GM19023 (cell line): ENCODE results near the gene TMEM86A.

Experiments
- ATAC-seq: cut with Tn5 transposase; IDR thresholded peaks from one replicate; pipeline ENCODE4 v1.9.1; 2021; ENCODE audit warnings: mild to moderate bottlenecking, moderate library complexity; ENCODE audit not compliant: unreplicated experiment

Gene TMEM86A

DNA sequence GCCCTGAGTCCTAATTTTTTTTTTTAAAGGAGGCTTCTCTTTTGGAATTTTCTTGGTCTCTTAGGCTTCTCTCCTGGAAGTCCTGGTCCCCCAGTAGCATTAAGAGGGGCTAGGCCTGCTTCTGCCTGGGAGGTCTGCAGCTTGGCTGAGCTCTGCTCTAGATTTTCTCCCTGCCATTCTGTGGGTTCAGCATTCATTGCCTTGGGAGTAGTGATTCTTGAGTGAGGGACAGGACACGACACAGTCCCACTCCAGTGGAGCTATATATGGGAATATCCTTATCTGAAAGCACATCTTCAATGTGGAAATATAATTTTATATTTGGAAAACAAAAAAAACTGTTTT lies 23.7 kb downstream of the TMEM86A start:
- no peak for ATAC-seq

DNA sequence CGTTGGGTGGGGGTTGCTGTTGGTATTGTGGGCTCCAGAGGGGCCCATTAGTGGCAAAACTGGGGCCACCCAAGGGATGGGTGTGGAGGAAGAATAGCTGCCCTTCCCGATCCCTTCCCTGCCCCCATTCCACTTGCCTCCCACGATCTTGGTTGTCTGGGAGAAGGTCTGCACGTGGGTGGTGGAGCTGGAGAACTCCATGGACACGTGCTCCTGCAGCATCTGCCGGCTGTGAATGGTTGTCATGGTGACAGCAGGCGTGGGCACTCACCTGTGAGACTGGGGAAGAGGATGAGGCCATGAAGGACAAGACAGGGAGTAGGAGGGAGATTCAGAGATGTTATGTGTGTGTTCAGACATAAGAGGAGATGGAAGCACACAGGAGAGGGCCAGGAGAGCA lies 25.4 kb downstream of the TMEM86A start:
- no peak for ATAC-seq

DNA sequence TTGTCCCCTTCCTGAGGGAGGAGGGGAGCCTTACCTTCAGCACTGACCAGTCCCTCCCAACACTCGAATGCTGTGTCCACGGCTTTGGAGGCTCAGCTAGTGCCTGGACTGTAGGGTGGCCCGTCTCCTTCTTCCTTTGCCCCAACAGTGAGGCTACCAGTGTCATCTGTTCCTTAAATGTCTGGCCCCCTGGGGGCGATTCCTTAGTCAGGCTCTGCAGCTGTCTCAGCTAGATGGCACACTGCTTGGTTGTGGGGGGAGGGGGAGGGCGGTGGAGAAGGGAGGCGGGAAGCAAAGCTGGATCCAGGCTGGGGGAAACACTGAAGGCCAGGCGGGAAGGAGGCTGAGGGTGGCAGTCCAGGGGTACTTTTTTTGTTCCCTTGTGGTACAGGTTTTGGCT lies 27.5 kb downstream of the TMEM86A start, which contains the start of gene IGSF22:
TSS of gene IGSF22 (minus strand) at position 149 of the 400 bp plus-strand sequence. CDS start 1,952 bp downstream, outside the sequence.
- no peak for ATAC-seq

DNA sequence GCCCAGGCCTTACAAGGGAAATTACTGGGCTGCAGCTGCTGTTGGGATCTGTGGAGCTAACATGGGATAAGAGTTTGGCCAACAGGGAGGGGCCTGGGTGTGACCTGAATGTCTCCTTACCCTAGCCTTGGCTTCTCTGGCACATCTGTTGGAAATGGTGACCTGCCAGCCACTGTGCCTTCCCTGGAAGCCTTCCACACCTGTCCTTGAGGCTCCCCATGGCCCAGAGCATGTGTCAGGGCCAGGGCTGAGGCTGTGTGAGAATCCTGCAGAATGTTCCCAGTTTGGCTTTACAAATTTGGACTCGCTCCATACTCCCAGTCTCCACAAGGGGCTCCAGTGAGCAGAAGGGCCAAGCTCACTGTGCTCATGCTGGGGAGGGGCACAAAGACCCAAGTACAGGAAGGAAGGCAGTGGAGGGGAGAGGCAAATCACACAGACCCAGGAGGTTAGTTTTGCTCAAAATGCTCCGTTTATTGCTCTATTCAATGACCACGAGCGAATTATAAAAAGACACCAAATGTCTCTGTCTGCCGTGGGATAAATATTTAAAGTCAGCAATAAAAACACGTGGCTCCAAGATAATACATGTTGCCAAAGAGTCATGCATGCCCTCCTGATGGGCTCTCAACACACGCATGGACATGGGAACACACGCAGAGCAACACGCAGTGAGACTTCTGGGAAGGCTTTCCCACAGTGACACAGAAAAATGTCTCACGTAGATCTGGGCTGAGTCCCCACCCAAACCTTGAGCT lies 29.1 kb downstream of the TMEM86A start:
- ATAC-seq, result no peak

DNA sequence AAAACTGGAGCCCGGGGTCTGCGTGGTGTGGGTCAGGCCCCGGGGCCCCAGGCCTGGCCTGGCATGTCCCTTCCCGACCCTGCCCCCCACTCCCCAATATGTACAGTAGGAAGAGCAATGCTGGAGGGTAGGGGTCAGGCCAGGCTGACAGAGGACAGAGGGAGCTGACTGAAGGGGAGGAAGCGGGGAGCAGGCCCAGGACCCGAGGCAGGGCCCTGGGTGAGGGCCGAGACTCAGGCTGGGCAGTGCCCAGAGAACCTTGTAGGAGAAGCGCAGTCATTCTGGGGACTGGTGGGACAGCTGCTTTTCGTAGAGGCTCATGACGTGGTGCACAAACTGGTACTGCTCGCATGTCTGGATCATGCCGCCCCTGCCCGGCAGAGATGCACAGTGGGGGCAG lies 30.1 kb downstream of the TMEM86A start:
- ATAC-seq, result no peak

DNA sequence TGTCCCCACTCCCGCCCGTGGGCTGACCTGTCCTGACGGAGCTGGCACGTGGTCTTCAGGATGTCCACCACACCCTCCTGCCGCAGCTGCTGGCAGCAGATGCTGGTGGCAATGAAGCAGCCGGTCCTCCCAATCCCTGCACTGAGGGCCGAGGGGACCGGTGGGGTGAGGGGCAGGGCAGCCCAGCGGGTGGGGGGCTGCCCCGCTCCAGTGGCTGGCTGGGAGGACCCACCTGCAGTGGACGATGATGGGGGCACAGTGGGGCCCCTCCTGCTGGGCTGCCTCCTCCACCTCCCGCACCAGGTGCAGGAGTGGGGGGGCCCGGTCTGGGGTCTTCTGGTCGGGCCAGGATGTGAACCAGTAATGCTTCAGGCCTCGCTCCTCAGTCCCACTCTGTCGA lies 30.8 kb downstream of the TMEM86A start:
- no peak for ATAC-seq

DNA sequence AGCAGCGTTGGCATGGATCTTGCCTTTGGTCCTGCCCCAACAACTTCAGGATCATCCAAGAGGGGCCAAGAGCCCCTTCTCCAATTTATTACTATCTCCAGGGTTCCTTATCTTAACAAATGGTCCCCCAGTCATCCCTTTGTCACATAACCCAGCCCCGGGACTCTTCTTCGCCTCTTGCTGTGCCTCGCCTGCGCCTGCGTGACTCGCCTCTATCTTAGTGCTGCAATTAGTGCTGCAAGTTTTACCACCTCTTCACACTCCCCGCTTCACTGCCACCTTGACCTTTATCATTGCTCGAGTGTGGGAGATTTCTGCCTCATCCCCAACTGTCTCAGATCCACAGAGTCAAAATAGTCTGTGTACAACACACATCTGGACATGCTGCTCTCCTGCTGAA lies 31.4 kb downstream of the TMEM86A start:
- ATAC-seq, result no peak

DNA sequence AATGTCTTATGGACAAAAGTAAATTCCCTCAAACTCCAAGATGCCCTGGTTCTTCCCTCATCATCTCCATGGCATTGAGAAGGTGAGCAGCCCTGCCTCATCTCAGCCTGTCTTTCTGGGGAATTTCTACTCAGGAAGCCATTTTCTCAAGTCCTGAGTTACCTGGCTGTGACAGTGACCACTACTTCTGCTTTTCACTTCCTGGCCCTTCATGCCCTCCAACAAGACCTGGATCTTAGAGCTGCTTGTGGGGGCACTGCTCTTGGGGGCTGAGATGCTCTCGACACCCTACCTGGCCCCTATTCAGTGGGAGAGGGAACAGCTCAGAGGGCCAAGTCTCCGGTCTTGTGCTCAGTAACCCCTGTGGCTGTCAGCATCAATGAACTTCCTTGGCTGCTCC lies 32.9 kb downstream of the TMEM86A start:
- no peak for ATAC-seq

DNA sequence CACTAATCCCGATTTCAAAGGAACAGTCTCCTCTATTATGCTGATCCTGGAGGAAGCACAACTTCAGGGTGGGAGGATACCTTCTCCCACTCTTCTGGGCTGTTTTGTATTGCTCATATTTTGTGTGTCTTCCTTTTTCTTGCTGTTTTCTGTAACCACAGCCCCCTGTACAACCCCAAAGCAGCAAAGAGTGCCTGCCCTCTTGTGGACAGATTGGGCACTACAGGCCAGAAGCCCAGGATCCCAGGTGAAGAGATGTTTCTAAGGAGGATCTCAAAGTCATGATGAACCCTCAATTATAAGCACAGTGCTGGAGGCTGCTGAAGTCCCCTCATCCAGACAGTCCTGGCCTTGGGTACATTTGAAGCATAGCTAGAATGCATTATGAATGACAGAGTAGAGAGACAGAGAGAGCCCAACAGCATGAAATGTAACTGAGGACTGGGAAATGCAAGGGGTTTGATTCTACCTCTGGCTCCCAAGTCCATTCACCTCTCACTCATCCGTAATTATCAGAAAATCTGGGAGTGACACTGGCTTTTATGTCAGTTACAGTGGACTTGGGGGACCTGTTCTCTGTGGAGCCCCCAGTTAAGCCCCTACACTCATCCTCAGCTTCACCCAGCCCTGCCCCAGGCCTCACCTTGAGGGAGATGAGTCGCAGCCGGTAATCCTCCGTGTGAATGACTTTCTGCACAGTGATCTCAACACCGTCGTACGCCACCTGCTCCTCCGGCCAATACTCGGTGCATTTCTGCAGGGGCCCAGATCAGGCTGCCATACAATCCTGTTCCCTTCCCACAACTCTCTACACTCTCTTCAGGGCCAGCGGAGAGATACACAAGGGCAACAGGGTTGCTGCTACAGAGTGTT lies 33.6 kb downstream of the TMEM86A start:
- peak; percentile 63 for ATAC-seq

DNA sequence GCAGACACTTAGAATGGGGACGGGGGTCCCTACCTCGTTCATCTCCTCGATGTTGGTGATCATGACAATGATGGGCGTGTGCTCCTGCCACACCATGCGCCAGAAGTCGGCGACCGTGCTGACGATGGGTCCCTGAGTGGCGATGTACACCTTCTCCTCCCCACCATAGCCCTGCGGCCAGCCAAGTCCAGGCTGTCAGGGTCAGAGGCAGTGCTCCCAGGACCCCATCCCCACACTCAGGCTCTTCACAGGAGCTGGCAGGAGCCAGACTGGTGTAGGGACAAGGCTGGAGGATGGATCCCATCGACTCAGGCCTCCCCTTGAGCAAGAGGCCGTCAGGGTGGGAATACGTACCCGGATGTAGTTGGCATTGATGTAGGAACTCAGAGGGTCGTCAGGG lies 34.6 kb downstream of the TMEM86A start:
- ATAC-seq, result no peak

DNA sequence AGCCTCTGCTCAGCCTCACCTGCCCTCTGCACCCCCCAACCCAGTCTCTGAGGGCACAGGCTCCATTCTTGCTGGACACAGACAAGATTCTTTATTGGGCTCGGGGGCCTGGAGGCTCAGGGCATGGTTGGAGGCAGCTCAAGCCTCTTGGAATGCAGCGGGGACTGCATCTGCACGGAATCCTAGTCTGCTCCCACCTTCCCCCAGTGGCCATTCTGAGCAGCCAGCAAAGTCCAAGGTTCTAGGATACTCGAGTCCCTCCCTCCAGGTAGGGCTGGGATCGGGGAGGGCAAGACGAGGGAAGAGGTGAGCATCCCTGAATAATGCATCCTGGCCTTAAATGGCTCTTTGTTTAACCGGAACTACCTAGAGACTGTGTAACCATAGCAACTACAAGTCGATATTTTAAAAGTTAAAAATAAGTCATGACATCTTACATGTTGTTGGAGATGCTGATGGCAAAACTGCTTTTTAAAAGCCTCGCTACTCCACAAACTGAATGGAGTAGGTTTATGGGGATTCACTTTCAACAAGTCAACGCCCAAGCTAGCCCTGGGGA lies 38.1 kb downstream of the TMEM86A start:
- ATAC-seq, result no peak

DNA sequence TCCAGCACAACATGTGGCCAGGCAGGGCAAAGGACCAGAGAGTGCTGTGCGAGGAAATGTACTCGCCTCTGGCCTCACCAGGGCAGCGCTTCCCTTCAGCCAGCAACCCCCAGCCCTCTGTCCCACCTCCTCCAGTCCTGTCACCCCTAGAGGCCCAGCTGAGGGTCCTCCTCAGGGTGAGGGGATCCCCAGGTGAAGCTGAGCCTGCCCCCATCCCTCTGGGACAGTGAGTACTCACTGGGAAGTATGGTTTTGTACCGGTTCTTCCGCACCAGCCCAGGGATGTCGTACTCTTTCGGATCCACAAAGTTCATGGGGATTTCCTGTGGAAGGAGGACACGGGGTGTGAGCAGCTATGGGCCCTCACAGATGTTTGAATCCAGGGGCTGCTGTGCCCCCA lies 39.1 kb downstream of the TMEM86A start:
- ATAC-seq, result no peak

DNA sequence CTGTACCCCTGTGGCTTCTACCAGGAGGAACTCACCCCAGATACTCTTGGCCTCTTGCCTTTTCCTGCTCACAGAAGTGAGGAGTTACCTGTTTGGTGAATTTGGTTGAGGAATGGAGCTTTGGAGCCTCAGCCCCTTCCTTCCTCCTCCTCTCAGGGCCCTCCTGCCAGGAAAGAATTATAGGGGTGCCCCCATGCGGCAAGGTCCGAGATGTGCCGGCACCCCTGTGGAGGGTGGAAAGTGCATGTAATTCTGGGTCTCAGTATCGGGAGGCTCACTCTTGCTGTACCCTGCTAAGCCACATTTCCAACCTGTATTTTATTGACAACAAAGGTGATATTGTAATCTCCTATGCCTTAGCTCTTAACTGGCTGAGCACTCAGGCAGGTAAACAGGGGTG lies 41.1 kb downstream of the TMEM86A start:
- no peak for ATAC-seq

DNA sequence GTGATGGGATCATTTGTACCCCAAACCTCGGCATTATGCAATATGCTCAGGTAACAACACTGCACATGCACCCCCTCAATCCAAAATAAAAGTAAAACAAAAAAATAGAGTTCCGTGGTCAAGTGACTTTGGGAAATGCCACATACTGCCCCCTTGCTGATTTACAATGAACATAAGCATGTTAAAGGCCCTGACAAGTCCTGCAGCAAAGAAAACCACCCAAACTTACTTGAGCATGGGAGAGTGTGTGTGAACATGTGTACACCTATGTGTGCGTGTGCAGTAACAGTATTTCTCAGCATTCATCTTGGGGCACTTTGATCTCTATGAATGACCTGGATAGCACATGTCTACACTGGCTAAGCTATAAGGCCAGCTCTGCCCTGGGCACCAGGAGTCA lies 43.2 kb downstream of the TMEM86A start:
- ATAC-seq, result no peak

DNA sequence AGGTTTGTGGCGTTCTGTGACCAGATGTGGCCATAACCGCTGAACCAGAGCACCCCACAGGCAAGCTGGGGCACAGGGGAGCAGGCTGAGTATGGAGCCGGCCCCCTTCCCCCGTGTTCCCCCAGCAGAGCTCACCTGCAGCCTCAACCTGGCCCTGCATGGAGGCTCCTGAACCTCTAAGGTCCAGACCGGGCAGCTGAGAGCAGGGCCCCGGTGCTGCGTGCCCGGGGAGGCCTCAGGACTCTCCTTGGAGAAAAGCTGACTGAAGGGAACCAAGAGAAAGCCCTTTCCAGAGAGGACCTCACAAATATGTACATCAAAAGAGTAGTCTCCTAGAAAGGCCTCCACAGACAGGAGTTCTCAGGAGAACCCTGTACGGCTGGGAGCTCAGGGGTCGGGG lies 44.8 kb downstream of the TMEM86A start:
- ATAC-seq, result no peak

DNA sequence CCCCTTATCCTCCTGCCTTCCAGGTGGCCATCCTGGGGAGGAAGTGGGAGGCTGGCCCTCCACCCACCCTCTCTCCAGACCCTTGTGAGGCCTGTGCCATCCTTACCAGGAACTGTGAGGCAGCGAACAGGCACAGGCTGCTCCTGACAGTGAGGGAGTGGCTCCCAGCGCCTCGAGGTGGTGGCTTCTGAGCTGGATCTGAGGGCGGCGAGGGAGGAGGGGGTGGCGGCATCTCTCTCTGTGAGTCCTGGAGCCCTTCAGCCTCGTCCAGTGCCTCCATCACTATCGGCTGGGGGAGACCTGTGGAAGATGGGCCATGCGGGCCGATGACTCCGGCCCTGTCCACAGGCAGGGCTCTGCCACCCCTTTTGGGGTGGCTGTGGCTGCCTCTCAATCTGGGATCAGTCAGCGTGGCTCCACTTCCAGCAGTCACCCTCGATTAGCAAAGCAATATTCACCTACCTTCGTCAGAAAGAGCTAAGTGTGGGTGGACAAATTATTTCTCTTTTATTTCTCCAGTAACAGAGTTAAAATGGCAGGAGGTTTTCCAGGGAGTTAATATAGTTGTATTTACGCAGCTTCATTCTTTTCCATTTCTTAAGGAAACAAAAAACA lies 45.4 kb downstream of the TMEM86A start:
- no peak for ATAC-seq

DNA sequence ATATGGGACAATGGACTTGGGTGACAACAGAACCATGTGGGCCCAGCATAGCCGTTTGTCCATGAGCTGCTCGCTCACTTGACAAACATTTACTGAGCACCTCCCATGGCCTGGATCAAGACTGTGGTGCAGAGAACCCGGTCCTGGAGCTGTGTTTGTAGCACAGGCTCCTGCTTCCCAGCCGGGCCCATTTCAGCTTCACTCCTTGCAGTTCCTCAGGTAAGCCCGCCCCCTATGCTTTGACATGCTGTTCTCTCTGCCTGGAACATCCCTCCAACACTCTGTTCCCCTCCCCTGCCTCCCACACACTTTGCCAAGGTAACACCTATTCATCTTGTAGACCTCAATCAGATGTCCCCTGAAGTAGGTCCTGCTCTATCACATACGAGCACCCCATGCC lies 46.7 kb downstream of the TMEM86A start:
- no peak for ATAC-seq

DNA sequence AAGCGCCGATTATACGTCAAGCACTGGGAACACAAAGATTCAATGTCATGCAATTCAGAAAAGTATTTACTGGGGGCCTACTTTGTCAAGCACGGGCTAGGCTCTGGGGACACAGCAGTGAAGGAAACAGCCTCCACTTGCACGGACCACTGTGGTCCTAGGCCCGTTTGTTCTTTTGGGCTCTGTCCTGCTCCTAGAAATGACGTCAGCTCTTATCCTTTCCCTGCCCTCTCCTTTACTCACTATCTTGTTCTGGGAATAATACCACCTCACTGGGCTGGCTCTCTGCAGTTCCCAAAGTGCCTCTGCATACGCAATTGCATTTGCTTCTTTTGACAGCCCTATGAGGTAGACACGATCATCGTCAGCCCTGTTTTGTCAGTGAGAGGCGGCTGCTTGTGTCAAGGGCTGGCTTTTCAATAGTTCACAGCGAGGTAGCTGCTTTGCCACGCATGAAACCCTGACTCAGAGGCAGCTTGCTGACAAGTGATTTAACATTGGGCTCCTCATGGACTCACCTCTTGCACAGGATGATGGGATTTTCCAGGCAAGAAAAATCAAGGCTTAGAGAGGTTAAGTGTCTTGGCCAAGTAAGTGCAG lies 50.3 kb downstream of the TMEM86A start:
- ATAC-seq, result no peak

DNA sequence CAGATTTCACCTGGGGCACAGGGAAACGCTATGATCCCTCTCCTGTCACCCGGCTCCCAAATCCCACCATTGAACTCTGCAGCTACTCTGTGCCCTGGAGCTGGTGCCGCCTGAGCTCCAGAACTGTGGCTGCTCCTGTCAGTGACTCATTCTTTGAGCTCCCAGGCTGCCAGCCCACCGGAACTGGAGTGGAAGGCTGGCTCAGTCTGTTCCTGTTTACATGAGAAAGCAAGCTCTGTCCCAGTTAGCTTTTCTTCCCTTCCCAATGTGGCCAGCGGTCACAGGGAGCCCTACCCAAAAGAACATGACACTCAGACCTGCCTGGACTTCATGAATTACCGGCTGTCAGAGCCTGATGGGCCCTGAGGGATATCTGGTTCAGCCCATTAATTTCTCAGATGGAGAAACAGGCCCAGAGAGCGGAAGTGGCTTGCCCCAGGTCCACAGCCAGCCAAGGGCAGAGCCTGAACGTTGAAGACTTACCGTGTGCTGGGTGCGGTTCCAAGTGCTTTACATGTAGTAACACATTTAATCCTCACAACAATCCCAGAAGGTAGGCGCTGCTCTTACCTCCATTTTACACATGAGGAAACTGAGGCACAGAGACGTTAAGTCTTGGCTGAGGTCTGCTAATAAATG lies 51.2 kb downstream of the TMEM86A start:
- no peak for ATAC-seq

DNA sequence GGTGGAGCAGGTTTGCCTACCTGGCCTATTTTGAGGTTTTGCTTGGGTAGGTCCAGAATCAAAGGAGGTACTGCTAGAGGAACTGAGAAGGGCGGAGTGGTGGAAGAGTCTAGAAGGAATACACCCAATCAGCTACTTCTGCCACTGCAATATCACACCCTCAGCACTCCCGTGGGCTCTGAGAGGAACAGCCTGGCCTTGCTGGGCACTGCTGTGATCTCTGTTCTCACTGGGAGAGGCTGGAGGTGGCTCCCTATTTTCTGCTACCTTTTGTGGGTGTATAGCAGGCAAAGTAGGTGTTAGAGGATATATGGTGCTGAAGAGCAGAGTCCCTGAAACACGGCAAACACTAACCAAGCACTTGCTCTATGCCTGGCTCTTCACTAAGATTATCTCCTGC lies 52.4 kb downstream of the TMEM86A start:
- no peak for ATAC-seq

DNA sequence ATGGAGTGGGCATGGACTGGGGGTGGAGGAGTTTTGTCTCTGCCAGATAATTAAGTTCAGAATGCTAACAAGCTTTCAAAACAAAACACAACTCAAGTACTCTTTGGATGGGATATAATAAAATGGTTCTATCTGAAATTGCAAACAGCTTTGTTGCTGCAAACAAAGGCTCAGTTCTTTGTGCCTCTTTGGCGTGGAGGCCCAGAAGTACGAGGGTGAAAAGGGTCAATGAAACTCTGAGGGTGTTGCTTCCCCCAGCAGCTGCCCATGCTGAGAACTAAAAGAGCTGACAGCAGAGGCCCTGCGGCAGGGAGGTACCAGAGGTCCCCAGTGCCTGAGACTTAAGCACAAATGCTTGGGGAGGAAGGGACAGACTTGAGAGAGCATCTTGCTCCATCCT lies 53.9 kb downstream of the TMEM86A start:
- ATAC-seq, result no peak
